Inflammatory macrophage treated with lipopolysaccharide for 1 hour (primary cell): Measurements from ENCODE around the gene TEX9.
"Not testable (repeated sequence)": the region's sequence is repeated elsewhere in the genome, so short reads cannot be mapped to it uniquely, and the experiment has no call there.

Source experiments
- DNase-seq, 2 donors: peaks; one replicate each; pipeline ENCODE4 v3.0.0-alpha.2; 2020 to 2022

The TEX9 gene

DNA sequence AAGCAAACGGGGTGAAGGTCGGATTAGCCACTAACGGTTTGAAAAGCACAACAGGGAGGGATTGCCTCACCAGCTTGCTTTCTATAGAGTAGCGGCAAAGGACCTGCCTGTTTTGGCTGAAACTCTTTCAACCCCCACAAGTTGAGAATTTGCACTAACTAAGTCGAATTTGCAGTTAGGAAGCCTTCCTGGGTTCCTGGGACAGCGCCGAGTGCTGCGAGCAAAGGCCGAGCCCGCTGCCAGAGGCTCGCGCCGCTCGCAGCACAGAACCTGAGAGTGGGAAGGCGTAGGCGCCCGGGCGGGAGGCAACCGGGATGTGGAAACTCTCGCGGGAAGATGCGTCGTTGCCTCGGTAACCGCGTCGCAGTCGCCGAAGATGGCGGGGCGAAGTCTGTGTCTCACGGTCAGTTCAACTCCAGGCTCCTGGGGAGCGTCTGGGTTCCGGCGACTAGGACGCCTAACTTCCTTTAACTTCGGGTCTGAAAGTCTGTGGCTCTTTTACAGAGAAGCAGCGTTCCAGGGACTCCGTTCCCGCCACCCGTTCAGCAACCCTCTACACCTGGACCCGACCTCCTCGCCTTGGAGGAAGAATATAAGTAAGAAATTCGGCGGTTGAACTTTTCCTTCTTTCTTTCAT, at the start of gene TEX9:
Gene TEX9, plus strand, starts transcription at position 352 of the 637 bp plus-strand sequence. Its CDS starts 25 bp downstream, at position 377.
- DNase-seq, result peak; percentile 62 to 92

DNA sequence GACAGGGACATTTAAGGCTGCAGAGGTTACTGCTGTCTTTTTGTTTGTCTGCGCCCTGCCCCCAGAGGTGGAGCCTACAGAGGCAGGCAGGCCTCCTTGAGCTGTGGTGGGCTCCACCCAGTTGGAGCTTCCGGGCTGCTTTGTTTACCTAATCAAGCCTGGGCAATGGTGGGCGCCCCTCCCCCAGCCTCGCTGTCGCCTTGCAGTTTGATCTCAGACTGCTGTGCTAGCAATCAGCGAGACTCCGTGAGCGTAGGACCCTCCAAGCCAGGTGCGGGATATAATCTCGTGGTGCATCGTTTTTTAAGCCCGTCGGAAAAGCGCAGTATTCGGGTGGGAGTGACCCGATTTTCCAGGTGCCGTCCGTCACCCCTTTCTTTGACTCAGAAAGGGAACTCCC, 48.7 kb upstream of the TEX9 start:
- not testable (repeated sequence) for DNase-seq

DNA sequence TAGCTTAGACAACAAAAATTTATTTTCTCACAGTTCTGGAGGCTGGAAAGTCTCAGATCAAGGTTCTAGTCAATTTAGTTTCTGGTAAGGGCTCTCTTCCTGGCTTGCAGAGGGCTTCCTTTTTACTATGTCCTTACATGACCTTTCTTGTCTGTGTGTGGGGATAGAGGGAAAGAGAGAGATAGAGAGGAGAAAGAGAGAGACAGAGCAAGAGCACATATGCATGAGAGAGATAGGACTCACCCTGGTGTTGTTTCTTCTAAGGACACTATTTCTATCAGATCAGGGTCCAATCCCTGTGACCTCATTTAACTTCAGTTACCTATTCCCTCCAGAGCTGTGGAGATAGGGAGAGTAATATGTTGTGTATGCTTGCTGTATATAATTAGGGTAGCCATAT, 44.9 kb upstream of the TEX9 start:
- DNase-seq, result no peak

DNA sequence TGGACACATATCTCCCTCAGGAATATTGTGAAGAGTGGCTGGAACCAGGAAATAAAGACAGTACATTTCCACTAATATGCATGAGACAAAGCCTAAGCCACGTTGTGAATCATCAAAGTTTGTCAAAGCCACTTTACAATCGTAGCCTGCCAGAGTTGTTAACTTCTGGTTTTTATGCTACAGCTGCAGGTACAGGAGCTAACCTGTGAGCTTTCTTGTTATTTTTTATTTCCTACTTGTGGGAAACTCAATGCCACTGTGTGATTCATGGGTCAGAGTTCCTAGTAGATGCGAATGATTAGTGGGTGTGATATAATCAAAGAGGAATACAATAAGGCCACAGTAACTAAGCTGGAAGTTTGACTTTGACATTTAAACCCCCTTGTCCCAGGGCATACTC, 44.4 kb upstream of the TEX9 start:
- no peak for DNase-seq

DNA sequence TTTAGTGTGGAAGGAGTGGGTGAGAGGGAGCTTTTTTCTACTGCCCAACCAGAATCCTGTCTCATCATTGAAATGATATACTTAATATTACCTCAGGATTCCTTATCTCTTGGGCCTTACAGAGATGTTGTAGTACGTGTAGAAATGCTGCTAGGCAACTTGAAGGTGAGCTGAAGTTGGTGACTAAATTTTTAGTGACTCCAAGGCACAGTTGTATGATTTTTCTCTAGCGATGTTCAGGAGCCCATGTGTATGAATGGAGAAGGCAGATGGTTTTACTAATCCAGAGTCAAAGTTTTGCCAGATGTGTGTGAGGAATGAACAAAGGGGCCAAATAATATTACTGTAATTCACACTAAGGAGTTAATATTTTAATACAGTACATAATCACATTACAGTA, 42.8 kb upstream of the TEX9 start:
- DNase-seq, result no peak

DNA sequence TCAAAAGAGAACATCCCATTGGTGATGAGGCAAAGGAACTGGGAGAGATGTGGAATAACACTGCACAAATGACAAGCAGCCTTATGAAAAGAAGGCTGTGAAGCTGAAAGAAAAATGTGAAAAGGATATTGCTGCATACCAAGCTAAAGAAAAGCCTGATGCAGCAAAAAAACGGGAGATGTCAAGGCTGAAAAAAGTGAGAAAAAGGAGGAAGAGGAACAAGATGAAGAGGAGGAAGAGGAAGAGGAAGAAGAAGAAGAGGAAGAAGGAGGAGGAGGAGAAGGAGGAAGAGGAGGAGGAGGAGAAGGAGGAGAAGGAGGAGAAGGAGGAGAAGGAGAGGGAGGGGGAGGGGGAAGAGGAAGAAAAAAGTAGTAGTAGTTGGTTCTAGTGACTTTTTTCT, 41.8 kb upstream of the TEX9 start:
- no peak for DNase-seq

DNA sequence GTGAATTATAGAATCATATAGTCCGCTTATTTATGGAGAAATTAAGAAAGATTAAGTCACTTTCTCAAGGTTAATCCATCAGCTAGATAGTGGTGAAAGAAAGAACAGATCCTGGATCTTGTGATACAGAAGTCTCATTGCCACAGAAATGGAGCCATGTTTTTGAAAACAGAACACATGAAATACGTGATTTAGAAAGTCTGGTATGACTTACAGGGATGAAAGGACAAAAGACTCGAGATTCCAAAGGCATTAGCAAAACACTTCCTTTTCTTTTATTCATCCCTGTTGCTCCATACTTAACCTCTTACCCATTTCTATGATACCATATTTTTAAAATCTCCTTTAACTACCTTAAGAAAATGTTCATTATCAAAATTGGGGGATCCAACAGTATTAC, 40.0 kb upstream of the TEX9 start:
- no peak for DNase-seq

DNA sequence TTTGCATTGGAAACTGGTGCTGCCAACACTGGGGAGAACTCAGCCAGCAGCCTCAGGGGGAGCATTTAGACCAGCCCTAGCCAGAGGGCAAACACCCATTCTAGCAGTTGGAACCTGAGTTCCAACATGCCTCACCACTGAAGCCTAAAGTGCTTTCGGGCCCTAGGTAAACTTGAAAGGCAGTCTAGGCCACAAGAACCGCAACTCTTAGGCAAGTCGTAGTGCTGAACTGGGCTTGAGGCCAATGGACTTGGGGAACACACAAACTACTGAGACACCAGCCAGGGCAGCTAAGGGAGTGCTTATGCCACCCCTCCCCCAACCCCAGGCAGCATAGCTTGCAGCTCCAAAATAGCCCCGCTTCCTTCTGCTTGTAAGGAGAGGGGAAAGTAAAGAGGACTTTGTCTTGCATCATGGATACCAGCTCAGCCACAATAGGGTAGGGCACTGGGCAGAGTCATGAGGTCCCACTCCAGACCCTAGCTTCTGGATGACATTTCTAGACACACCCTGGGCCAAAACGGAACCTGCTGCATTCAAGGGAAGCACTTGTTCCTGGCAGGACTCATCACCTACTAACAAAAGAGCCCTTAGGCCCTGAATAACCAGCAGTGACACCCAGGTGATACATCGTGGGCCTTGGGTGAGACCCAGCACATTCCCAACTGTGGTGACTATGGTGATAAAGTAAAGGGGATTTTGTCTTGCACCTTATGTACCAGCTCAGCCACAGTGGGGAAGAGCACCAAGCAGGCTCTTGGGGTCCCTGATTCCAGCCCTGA, 37.3 kb upstream of the TEX9 start:
- no peak for DNase-seq

DNA sequence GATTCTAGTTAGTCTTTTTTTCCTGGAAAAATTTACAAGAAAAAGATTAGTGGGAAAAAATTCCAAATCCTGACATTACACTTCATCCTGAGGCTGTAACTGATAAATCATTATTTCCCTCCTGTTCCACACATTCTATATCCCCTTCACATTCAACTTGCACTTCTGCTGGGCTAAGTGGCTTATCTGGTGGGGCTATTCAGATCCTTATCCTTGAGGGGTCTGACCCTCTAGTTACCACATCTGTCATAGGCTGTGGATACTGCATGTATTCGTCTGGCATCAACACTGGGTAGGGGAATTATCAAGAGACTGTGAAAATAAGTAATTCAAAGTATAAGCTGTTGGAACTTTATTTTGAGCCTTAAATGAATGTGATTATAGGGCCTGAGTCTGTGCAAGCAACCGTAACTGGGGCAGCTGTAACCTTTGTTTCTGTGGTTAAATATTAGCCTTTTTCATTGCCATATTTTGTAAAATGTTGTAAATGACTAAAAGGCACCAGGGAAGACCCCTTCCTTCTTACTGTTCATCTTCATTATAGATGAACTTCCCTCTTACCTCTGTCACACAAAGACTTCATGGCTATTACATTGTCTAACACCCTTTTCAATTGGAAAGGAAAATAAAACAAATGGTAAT, 28.0 kb upstream of the TEX9 start:
- no peak for DNase-seq

DNA sequence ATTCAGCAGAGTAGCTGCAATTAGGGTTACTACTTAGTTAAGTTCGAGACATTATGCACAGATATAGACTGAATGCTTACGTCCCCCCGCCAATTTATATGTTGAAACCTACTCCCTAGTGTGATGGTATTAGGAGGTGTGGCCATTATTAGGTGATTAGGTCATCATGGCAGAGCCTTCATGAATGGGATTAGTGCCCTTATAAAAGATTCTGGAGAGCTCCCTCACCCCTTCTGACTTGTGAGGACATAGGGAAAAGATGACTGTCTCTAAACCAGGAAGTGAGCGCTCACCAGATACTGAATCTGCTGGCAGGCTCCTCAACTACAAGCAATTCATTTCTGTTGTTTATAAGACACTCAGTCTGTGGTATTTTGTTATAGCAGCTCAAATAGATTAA, 25.6 kb upstream of the TEX9 start:
- no peak for DNase-seq

DNA sequence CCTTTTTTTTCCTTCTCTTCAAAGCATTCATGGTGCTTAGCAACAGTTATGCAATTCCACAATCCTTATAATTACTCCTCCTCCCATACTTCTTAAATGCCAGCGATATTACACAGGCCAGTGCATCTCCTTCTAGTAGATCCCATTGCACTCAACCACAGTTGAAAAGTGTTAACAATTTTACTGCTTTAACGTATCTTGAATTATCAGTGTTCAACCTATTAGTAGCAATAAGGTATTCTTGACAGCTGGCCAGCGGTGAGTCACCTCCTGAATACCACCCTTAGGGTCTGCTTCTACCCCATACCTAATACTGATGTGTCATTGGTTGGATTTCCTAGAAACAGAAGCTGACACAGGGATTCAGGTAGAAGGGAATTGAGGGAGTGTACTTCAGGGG, 24.0 kb upstream of the TEX9 start:
- no peak for DNase-seq

DNA sequence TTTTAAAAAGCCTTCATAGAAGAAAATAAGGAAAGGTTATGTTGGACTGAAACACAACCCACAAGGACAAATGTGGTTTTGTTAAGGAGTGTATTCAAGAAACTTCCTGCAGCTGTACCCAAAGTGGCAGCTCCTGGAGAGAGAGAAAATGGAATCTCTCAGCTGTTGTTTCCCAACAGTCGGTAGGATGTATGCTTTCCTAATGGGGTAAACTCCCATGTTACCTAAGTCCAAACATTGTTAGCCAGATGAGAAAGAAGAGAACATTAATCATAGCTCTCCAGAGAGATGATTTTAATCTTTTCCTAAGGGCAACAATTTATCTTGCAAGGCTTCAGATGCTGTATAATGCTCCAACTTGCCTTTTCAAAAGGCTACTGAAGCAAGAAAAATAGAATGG, 22.6 kb upstream of the TEX9 start:
- DNase-seq, result peak; percentile 28 to 39

DNA sequence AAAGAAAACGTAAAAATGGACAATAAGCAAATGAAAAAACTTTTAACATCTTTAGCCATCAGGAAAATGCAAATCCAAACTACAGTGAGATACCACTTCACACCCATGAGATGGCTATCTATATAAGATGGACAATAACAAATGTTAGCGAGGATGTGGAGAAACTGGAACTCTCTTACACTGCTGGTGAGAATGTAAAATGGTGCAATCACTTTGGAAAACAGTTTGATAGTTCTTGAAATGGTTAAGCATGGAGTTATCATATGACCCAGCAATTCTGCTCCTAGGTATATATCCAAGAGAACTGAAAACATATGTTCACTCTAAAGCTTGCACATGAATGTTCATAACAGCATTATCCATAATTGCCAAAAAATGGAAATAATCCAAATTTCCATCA, 21.3 kb upstream of the TEX9 start:
- DNase-seq, result no peak

DNA sequence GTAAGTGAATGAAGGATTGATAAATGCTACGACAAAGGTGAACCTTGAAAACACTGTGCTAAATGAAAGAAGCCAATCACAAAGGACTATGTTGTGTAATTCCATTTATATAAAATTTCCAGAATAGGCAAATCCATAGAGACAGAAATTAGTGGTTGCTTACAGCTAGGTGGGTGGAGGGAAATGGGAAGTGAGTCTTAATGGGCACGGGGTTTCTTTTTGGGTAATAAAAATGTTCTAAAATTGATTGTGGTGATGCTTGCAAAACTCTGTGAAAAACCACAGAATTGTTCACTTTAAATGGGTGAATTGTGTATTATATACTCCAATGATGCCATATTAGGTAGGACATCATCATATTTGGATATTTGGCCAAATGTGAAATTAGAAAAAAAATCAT, 20.9 kb upstream of the TEX9 start:
- peak; percentile 31 to 50 for DNase-seq

DNA sequence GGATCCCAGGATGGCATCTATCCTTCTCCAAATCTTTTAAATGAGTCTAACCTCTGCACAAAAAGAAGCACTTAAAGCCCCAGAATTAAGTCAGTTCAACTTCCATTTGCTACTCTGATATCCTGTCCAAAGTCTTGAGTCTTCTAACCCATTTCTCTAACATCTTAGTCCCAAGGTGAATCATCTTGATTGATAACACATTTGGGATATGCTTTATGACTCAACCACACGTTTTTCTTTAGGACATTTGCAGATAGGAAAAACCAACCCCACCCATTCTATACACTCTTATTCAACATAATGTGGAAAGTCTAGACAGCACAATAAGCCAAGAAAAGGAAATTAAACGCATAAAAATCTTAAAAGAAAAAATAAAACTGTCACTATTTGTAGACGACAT, 18.8 kb upstream of the TEX9 start:
- no peak for DNase-seq

DNA sequence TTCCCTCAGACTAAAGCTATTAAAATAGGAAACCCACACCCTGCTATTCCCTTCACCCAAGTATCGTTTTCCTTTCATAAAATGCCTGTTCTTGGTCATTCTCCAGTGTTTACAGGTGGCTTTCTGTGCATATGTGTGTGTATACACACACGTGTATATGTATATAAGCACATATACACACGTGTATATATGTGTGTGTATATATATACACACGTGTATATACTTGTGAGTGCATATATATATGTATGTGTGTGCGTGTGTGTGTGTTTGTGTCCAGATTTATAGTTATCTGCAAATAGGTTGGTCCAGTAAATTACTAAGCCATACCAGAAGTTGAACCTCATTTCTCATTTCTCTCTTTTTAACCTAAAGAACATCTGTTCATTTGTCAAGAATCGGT, 15.7 kb upstream of the TEX9 start:
- DNase-seq, result no peak

DNA sequence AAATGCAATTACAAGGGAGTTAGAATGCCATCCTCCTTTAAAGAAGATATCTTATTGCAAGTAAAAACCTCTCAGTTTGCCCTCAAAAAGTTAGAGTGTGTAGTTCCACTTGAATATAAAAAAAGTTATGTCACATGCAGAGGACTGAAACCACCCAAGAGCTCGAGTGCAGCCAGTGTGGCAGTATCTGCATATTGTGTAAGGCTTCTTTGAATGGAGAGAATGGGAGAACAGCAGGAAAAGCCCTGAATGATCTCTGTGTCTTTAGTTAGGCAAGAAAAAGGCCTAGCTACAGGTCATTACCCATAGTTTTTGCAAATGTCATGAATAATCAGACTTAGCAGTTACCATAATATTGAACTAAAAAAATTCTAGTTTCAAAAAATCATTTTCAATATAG, 13.9 kb upstream of the TEX9 start:
- no peak for DNase-seq

DNA sequence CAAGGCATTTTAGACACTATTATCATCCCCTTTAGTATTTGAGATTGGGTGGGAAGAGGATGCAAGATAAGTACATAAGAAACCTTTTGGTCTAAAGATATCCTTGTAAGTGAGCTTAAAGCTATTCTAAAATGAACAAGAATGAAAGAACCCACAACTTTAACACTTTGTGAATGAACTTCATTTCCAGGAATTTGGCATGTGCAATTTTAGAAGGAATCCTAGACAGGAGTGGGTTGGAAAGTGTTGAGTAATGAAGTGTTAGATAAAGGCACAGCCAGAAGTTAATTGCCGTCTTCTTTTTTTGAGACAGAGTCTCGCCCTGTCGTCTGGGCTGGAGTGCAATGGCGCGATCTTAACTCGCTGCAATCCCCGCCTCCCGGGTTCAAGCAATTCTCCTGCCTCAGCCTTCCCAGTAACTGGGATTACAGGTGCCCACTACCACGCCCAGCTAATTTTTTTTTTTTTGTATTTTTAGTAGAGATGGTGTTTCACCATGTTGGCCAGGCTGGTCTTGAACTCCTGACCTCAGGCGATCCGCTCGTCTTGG, 13.2 kb upstream of the TEX9 start:
- DNase-seq, result no peak

DNA sequence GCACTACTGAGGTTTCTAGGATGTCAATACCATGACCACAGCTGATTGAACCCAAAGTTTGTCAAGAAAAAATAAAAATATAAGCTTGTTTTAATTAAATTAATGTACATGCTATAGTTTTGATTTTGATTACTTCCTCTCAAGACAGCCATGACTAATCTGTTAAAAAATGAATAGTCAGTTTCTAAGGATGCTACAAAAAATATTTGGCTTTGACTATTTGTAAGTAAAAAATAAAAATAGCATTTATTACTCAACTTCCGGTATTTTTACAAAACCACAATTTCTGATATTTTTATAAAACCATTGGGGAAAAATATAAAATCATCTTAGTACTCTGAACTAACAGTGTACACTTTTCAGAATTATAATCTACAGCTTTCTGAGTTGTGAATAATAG, 12.1 kb upstream of the TEX9 start:
- peak in 1 of 2 donors; percentile 14 for DNase-seq

DNA sequence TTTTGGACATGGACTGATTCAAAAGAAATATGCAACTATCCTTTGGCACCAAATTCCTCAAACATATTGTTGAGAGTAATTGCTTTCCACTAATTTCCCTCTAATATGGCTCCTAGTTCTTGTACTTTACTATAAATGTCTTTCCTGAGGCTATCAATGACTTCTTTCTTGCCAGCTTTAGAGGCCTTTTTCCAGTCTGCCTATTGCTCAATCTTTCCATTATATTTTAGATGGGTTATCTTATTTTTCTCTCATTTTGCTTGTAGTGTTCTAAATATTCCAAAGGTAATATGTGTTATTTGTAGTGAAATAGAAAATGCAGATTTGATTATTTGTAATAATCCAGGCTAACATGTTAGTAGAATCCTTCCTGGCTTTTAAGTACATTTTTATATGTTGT, 11.5 kb upstream of the TEX9 start:
- DNase-seq, result no peak

DNA sequence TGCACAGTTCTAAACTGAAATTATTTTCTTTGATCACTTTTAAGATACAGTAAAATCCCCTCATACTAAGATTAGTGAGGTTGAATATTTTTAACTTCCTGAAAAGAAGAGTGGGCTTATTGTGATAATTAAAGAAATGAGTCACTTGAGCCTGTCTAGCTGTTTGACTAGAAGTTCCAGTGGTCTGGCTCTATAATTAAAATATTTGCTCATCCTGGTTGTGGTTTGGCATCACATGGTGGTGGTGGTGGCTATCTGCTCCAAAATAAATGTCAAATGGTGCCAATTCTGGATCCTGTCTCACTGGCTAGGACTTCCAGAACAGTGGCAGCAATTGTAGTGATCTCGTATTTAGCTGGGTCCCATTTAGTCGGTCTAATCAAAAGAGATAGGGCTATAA, 8.6 kb upstream of the TEX9 start:
- peak in 1 of 2 donors; percentile 6 for DNase-seq

DNA sequence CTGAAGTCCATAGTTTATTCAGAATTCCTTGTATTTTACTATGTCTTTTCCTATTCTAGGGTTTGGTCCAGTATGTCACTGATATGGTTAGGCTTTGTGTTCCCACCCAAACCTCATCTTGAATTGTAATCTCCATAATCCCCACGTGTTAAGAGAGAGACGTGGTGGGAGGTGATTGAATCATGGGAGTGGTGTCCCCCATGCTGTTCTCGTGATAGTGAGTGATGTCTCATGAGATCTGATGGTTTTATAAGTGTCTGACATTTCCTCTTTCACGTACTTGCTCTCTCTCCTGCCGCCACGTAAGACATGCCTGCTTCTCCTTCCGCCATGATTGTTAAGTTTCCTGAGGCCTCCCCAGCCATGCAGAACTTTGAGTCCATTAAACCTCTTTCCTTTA, 6.6 kb upstream of the TEX9 start:
- no peak for DNase-seq

DNA sequence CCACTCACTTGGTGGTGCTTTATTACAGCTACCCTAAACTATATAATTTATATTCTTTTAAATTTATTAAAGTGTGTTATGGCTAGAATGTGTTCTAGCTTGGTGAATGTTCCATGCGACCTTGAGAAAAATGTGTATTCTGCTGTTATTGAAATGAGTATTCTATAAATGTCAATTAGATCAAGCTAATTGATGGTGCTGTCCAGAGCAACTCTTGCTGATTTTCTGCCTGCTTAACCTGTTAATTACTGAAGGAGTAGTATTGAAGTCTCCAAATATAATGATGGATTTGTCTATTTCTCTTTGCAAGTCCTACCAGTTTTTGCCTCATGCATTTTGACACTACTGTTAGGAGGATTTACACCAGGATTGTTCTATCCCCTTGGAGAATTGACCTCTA, 3.2 kb upstream of the TEX9 start:
- no peak for DNase-seq

DNA sequence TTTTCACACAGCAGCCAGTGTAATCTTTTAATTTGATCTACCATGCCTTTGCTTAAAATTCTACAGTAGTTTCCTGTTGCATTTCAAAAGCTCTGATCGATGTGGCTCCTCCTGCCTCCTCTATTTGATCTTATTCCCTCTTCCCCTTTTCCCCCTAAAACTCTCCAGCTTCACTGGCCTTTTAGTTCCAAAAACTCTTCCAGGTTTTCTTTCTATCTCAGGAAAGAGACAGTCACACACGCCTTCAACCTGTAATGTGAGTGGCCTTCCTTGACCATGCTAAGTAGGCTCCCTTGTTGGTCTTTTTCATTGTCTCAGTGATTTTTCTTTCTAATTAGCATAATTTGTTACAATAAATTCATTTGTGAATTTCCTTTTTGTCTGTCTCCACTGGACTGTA, 985 bp downstream of the TEX9 start:
- no peak for DNase-seq
